ENCODE measurements around the gene FOXP1. TPM values are rescaled to one million over a fixed set of nuclear protein-coding genes. Genes with fewer than 3 reads are reported as not detected.

Gene FOXP1
- total RNA-seq, 4 donors from 2014 or later = 13.2 to 46.6 (median 29.2) TPM

DNA sequence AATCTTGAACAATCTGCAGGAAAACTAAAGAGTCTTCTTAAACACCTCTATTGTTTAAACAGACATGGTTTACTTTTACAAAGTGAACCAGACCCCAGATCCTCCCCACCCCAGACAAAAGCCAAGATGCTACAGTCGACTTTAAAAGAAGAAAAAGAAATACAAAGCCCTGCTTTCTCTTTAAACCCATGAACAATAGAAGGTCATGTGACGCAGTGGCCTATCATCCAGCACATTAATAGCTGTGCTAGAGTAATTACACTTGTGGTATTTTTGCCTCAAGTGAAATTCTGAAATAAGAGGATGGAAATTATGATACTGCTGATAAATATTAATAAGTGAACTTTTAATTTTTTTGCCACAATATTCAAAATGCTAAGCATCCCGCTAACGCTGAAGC lies 613.4 kb downstream of the FOXP1 start:
- H3K9me3 ChIP-seq = no peaks in the 10 kb centered on the region
- no peak overlapping the region for H3K4me3 ChIP-seq
- no peak overlapping the region for H3K27ac ChIP-seq
- intact Hi-C loops (cut with DNase I; ENCODE audit: low total_unique reads) (no loop called here), in situ Hi-C loops (cut with MboI; ENCODE audit: low sequenced_read_pairs in 4 of 4) (no loop called here)
- no peaks in the 10 kb centered on the region for H3K4me1 ChIP-seq
- peaks cover 0 to 53% of the 10 kb centered on the region in 2 donors for H3K36me3 ChIP-seq
- H3K27me3 ChIP-seq = no peaks in the 10 kb centered on the region
- no peak for ATAC-seq
- no peak for DNase-seq
- TF ChIP-seq POLR2A (IDR thresholded peaks at IDR 0.05) = no peak
- TF ChIP-seq, protein P1, sequence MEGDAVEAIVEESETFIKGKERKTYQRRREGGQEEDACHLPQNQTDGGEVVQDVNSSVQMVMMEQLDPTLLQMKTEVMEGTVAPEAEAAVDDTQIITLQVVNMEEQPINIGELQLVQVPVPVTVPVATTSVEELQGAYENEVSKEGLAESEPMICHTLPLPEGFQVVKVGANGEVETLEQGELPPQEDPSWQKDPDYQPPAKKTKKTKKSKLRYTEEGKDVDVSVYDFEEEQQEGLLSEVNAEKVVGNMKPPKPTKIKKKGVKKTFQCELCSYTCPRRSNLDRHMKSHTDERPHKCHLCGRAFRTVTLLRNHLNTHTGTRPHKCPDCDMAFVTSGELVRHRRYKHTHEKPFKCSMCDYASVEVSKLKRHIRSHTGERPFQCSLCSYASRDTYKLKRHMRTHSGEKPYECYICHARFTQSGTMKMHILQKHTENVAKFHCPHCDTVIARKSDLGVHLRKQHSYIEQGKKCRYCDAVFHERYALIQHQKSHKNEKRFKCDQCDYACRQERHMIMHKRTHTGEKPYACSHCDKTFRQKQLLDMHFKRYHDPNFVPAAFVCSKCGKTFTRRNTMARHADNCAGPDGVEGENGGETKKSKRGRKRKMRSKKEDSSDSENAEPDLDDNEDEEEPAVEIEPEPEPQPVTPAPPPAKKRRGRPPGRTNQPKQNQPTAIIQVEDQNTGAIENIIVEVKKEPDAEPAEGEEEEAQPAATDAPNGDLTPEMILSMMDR (IDR thresholded peaks at IDR 0.05 in 4 of 5, conservative IDR thresholded peaks at IDR 0.05 in 1 of 5) = no peak

DNA sequence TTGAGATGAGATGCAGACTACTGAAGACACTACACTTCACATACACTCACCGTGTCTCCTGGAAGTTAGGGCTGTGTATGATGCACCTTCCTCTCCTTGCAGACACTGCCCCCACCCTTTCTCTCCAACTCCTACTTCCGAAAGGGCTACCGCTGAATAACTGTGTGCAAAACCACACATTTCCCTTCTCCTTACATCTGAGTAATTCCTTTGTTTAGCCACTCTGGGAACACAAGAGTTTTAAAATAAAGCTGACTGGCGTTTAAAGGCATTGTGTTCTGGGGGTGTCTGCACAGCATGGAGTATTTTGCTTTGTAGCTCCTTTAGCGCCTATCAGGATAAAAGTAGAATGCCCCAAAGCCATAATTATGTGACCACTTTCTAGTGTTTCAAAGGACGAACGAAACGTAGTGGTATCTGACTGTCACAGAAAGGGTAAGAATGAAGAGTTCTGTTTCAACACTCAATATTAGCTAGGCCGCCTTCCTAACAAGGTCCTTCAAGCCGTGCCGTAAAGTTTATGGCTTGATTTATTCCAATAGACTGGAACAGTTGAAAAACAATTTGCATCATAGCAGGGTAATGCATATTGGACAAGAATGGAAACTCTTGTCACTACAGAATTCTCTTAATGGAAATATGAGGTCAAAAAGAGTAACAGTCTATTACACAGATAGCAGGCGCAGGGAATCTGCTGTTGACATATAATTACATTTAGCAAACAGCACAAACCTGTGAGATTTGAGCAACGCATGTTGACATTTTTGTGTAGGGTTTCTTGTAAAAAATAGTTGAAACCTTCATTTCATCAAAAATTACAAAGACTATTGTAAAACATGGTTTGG lies 619.9 kb downstream of the FOXP1 start:
- no peaks in the 10 kb centered on the region for H3K9me3 ChIP-seq
- H3K36me3 ChIP-seq = peaks cover 0 to 72% of the 10 kb centered on the region in 2 donors
- no peak overlapping the region for H3K27ac ChIP-seq
- TF ChIP-seq POLR2A (IDR thresholded peaks at IDR 0.05) = no peak
- TF ChIP-seq, protein P1 (IDR thresholded peaks at IDR 0.05 in 4 of 5, conservative IDR thresholded peaks at IDR 0.05 in 1 of 5) = no peak
- H3K4me3 ChIP-seq = no peak overlapping the region
- H3K4me1 ChIP-seq = no peaks in the 10 kb centered on the region
- no peaks in the 10 kb centered on the region for H3K27me3 ChIP-seq
- in situ Hi-C loops (cut with MboI; ENCODE audit: low sequenced_read_pairs in 4 of 4) (no loop called here), intact Hi-C loops (cut with DNase I; ENCODE audit: low total_unique reads) (no loop called here)
- ATAC-seq = no peak
- no peak for DNase-seq

DNA sequence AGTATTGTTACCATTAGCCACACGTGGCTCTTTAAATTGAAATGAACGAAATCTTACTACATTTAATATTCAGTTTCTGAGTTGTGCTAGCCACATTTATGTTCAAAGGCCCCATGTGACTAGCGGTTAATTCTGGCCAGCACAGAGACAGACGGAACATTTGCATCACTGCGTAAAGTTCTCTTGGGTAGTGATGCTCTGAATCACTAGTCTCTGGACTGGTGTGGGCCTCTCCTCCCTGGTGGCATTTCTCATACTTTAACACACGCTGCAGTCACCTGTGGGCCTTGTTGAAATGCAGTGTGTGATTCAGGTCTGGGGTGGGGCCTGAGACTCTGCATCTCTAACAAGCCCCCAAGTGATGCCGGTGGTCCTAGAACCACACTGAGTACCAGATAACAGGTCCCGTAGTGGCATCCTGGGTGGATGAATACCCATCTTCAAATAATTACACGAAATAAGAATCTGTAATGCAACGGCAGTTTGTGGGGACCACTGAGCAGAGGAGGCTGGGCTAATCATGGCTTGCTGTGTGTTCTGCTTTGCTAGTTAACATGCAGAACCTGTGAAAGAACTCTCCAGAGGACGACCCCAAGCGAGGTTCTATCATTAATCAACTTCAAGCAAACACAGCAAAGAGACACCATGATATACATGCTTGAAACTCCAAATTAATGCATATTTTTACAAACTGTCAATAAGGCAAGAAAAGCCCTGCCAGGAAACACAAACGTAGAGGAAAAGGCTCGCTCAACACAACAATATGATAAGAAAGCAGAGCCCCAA lies 623.8 kb downstream of the FOXP1 start:
- peaks cover 0 to 54% of the 10 kb centered on the region in 2 donors for H3K36me3 ChIP-seq
- DNase-seq (no peak), ATAC-seq (no peak)
- H3K9me3 ChIP-seq = no peaks in the 10 kb centered on the region
- no peak overlapping the region for H3K27ac ChIP-seq
- H3K27me3 ChIP-seq = no peaks in the 10 kb centered on the region
- H3K4me3 ChIP-seq = no peak overlapping the region
- intact Hi-C loops (cut with DNase I; ENCODE audit: low total_unique reads) (no loop called here), in situ Hi-C loops (cut with MboI; ENCODE audit: low sequenced_read_pairs in 4 of 4) (no loop called here)
- TF ChIP-seq, protein P1 (IDR thresholded peaks at IDR 0.05 in 4 of 5, conservative IDR thresholded peaks at IDR 0.05 in 1 of 5) = no peak
- TF ChIP-seq POLR2A (IDR thresholded peaks at IDR 0.05) = no peak
- H3K4me1 ChIP-seq = peaks cover 0 to 6% of the 10 kb centered on the region in 2 donors

DNA sequence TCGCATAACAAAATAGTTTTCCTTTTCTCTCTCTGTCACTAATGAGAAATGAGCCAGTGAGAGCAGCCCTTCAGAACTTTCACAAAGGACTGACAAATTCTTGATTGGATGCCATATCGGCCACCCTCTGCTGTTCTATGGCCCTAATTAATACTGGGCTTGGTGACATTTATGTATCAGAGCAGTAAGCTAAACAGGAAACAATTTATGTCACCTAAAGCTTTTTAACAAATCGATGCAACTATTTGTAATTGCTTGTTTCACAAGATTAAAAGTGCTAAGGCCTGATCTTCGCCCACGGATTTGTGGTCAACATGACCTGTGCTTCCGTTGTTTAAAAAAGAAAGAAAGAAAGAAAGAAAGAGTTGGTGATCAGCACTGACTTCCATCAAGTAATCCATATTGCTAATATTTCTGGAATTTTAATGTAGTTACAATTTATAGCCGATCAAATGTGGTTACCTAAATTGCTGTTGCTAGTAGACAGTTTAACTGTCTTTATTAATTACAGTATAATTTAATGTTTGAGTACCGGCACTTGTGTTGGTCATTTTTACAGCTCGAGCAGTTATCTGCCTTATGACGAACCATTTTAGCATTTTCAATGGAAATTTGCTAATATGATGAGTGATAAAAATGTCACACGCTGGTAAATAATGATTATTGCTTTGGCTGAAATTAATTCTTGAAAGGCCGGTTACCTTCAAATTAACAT lies 631.3 kb downstream of the FOXP1 start:
- peaks cover 0 to 5% of the 10 kb centered on the region in 2 donors for H3K4me1 ChIP-seq
- no peaks in the 10 kb centered on the region for H3K9me3 ChIP-seq
- intact Hi-C loops (cut with DNase I; ENCODE audit: low total_unique reads) (no loop called here), in situ Hi-C loops (cut with MboI; ENCODE audit: low sequenced_read_pairs in 4 of 4) (no loop called here)
- H3K27ac ChIP-seq = no peak overlapping the region
- TF ChIP-seq POLR2A (IDR thresholded peaks at IDR 0.05) = no peak
- TF ChIP-seq, protein P1 (IDR thresholded peaks at IDR 0.05 in 4 of 5, conservative IDR thresholded peaks at IDR 0.05 in 1 of 5) = no peak
- ATAC-seq (no peak), DNase-seq (no peak)
- H3K4me3 ChIP-seq = no peak overlapping the region
- H3K27me3 ChIP-seq = no peaks in the 10 kb centered on the region
- H3K36me3 ChIP-seq = no peaks in the 10 kb centered on the region
